D721Med (cell line): ENCODE data around the gene SNX1.

Experiments
- DNase-seq: peaks from one replicate; pipeline ENCODE4 v3.0.0; 2011; ENCODE audit warnings: low spot score; ENCODE audit not compliant: insufficient read length
- FAIRE-seq: peaks from 2 replicates; lab custom pipeline; 2011; peaks lifted over from hg19 to GRCh38; lab: Jason Lieb, UNC
- TF ChIP-seq, protein P1 (sequence below): IDR thresholded peaks from 2 replicates; pipeline ENCODE4 v1.5.1; 2012; ENCODE audit warnings: mild to moderate bottlenecking, control low read depth; ENCODE audit not compliant: insufficient read depth; ENCODE audit errors: missing control alignments

SNX1 gene

GRCh38 chr15:64122936-64123351 lies 27.2 kb downstream of the SNX1 start:
- no peak for FAIRE-seq
- no peak for DNase-seq
- TF ChIP-seq, protein P1, sequence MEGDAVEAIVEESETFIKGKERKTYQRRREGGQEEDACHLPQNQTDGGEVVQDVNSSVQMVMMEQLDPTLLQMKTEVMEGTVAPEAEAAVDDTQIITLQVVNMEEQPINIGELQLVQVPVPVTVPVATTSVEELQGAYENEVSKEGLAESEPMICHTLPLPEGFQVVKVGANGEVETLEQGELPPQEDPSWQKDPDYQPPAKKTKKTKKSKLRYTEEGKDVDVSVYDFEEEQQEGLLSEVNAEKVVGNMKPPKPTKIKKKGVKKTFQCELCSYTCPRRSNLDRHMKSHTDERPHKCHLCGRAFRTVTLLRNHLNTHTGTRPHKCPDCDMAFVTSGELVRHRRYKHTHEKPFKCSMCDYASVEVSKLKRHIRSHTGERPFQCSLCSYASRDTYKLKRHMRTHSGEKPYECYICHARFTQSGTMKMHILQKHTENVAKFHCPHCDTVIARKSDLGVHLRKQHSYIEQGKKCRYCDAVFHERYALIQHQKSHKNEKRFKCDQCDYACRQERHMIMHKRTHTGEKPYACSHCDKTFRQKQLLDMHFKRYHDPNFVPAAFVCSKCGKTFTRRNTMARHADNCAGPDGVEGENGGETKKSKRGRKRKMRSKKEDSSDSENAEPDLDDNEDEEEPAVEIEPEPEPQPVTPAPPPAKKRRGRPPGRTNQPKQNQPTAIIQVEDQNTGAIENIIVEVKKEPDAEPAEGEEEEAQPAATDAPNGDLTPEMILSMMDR = no peak

DNA sequence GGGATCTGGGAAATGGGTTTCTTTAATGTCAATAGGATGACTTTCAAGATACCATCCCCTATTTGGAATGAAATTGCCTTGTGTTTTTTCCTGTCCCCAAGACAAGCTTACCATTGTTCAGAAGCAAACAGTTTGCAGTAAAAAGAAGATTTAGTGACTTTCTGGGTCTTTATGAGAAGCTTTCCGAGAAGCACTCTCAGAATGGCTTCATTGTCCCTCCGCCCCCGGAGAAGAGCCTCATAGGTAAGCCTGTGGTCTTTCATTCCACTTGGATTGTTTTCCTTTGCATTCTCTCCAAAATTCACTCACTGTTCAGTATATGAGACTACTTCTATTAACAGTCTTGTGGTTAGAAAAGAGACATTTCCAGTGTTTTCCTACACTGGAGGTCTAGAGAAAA lies 30.2 kb downstream of the SNX1 start:
- FAIRE-seq = no peak
- no peak for DNase-seq
- TF ChIP-seq, protein P1 = no peak

- TF ChIP-seq, protein P1 = no peak
- no peak for DNase-seq
- FAIRE-seq = no peak
These were observed 31.9 kb downstream of the SNX1 start for GRCh38 chr15:64127521-64128270.

DNA sequence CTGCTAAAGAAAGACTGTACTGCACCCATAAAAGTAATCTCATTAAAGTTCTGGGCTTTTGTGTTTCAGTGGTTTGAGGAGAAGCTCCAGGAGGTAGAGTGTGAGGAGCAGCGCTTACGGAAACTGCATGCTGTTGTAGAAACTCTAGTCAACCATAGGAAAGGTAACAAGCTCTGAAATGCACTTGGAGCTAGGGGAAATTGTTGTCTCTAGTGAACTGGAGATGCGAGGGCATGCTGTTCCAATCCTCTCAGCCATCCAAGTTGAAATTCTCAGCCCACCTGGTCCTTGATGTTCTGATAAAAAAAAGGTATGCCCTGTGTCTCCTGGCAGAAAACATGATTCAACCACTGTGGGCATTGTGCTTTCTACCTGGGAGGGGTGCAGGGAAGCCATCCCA lies 34.4 kb downstream of the SNX1 start:
- FAIRE-seq (no peak), DNase-seq (no peak)
- TF ChIP-seq, protein P1 = no peak

- TF ChIP-seq, protein P1 = no peak
- no peak for DNase-seq
- FAIRE-seq = no peak
These were observed 35.8 kb downstream of the SNX1 start for GRCh38 chr15:64131547-64131946.

DNA sequence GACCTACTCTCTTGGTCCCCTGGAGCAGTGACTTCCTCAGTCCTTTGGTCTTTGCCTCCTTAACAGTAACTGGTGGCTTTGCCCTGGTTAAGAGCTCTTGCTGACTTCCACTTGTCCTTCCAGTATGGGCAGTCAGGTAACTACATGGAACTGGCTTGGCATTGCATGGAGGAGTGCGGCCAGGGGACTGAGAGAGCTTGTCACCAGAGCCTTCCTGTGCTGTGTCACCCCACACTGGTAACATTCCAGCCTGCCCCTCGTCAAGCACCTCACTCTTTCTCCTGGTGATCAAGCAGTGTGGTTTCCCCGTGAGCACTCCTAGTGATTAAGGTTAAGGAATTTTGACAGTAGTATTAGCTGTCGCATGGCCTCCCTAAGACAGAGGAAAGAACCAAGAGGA lies 36.4 kb downstream of the SNX1 start:
- DNase-seq = no peak
- FAIRE-seq = no peak
- TF ChIP-seq, protein P1 = no peak

DNA sequence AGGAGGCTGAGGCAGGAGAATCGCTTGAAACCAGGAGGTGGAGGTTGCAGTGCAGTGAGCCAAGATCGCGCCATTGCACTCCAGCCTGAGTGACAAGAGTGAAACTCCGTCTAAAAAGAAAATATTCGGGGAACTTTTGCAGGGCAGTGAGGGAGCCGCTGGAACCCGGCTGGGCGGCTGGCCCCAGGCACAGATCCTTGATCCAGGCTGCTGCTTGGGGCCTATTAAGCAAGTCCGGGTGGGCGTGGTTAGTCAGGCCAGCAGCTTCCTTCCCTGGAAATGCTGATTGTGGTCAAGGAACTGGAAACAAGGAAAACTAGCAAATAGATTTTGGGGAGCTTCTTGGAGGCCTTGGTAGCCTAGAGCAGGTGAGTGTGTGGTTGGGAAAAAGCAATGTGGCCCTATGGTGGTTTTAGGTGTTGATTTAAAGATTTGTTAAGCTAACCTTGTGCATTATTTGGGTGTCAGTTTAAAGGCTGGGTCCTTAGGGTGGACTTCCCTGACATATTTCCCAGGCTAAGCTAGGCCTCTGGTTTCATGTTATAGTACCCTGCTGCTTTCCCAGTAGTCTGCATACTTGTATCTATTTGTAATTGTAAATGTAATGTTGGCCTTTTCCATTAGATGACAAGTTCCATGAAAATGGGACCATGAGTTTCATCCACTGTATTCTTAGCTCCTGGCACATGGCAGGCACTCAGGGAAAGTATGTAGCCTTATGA lies 38.0 kb downstream of the SNX1 start:
- no peak for DNase-seq
- FAIRE-seq = no peak
- TF ChIP-seq, protein P1 = no peak
